GM12892 (cell line): ENCODE results near the gene GPATCH1.
"Not testable (repeated sequence)": the region's sequence is repeated elsewhere in the genome, so short reads cannot be mapped to it uniquely, and the experiment has no call there.

Experiments
- DNase-seq: peaks from one replicate; pipeline ENCODE4 v3.0.0; 2011; ENCODE audit not compliant: insufficient read length
- FAIRE-seq: peaks from 2 replicates; lab custom pipeline; 2011; peaks lifted over from hg19 to GRCh38; lab: Jason Lieb, UNC
- POLR2A ChIP-seq: IDR thresholded peaks from 2 replicates; pipeline ENCODE4 v1.6.1; 2011; ENCODE audit warnings: low read depth, low read length, control low read depth
- POLR2AphosphoS5 ChIP-seq: IDR thresholded peaks from 2 replicates; pipeline ENCODE4 v1.6.1; 2011; ENCODE audit warnings: low read depth, low read length, control low read depth
- TAF1 ChIP-seq: IDR thresholded peaks from 2 replicates; pipeline ENCODE4 v1.6.1; 2011; ENCODE audit warnings: low read depth, mild to moderate bottlenecking, control low read depth, low read length, borderline replicate concordance

The GPATCH1 gene

GRCh38 chr19:33096005-33096404, 15.0 kb downstream of the GPATCH1 start:
- no peak for FAIRE-seq
- no peak for DNase-seq
- no peak for TF ChIP-seq TAF1

DNA sequence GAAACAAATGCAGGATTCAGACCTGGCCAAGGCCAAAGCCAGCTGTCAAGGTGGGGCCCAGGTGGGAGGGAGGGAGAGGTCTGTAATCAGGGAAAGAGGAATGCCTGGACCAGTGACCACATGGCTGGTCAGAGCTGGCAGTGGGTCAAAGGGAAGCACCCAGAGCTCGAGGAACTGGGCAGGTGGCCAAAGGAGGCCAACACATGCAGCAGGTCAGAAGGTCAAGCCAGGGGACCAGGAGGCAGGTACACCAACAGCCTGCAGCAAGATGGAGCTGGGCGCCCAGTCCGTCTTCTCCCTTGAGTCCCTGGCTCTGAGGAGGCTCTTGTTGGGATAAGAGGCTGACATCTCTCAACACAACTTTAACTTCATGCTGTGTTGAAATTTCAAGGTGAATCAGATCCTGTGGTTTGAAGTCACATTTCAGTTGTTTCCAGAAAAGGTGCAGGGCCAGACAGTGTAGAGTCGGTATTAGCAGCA, 17.1 kb downstream of the GPATCH1 start:
- DNase-seq (no peak), FAIRE-seq (no peak)
- TF ChIP-seq POLR2AphosphoS5 (no peak), TAF1 (no peak), POLR2A (no peak)

GRCh38 chr19:33100894-33101644, 20.1 kb downstream of the GPATCH1 start:
- DNase-seq (no peak), FAIRE-seq (no peak)
- no peak for TF ChIP-seq POLR2AphosphoS5
- TF ChIP-seq POLR2A: no peak
- no peak for TF ChIP-seq TAF1

GRCh38 chr19:33102893-33103292, 21.9 kb downstream of the GPATCH1 start:
- no peak for FAIRE-seq
- TF ChIP-seq POLR2A (no peak), POLR2AphosphoS5 (no peak), TAF1 (no peak)
- no peak for DNase-seq

- DNase-seq (no peak), FAIRE-seq (no peak)
- no peak for TF ChIP-seq POLR2A
- TF ChIP-seq POLR2AphosphoS5: no peak
- no peak for TF ChIP-seq TAF1
Observed at GRCh38 chr19:33108161-33108560, 27.2 kb downstream of the GPATCH1 start.

- TF ChIP-seq TAF1: no peak
- DNase-seq (no peak), FAIRE-seq (no peak)
Observed at GRCh38 chr19:33110137-33110910, 29.3 kb downstream of the GPATCH1 start.

DNA sequence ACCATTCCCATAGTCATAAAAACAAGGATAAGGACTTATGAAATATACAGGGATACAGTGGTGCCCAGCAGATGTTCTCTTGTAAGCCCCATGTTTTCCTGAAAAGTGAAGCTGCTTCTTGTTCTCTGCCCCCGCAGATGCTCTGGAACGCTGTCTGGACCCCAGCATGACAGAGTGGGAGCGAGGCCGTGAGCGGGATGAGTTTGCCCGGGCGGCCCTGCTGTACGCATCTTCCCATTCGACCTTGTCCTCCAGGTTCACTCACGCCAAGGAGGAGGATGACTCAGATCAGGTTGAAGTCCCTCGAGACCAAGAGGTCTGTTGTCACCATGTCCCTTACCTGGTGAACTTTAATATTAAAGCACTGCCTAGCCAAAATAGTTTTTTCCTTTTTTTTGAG, 30.6 kb downstream of the GPATCH1 start:
- no peak for FAIRE-seq
- TF ChIP-seq POLR2AphosphoS5: no peak
- no peak for TF ChIP-seq TAF1
- TF ChIP-seq POLR2A: no peak
- no peak for DNase-seq

DNA sequence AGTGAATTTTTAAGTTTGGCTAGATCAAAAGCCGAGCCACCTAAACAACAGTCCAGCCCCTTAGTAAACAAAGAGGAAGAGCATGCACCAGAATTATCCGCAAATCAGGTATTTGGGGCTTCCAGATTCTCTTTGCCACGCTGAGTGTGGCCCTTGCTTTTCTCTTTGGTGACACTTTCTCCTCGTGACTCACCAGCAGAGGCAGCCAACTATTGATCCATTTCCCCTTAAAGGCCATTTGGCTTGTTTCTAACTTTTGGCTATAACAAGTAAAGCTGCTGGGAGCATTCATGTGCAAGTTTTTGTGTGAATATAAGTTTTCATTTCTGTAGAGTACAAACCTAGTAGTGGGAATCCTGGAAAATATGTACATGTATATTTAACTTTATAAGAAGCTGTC, 33.3 kb downstream of the GPATCH1 start:
- no peak for DNase-seq
- FAIRE-seq: no peak
- no peak for TF ChIP-seq TAF1
- TF ChIP-seq POLR2A: no peak
- no peak for TF ChIP-seq POLR2AphosphoS5

- FAIRE-seq: no peak
- TF ChIP-seq POLR2A (no peak), TAF1 (no peak), POLR2AphosphoS5 (no peak)
Observed at GRCh38 chr19:33117501-33117900, 36.5 kb downstream of the GPATCH1 start.

GRCh38 chr19:33118643-33119042, 37.7 kb downstream of the GPATCH1 start:
- FAIRE-seq: no peak
- TF ChIP-seq TAF1 (no peak), POLR2AphosphoS5 (no peak), POLR2A (no peak)
- DNase-seq: no peak

More at GRCh38 chr19:33117501-33117900, 36.5 kb downstream of the GPATCH1 start:
- DNase-seq: no peak

- DNase-seq: no peak
- no peak for FAIRE-seq
- no peak for TF ChIP-seq POLR2A
- TF ChIP-seq POLR2AphosphoS5: no peak
- TF ChIP-seq TAF1: no peak
Observed at GRCh38 chr19:33124207-33125098, 43.5 kb downstream of the GPATCH1 start.

DNA sequence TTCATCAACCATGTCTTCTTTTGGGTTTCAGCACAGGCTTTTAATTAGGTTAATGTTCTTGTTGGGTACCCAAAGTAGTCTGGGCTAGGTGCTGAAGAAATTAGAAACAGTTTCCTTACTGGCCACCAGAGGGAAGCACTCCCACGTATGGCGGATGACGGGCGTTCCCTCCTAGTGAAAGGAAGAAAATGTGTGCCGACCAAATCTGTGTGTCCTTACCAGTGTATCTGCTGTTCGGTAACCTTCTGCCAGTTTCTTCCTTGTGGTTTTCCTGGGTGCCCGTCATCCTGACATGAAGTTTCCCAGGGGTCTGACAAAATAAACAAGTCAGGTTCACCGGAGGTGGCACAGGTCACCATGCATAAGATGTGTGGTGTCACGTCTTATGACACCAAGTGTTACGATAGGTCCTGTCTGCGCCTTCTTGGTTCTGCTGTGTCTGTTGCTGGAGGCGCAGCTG, 45.0 kb downstream of the GPATCH1 start:
- FAIRE-seq (peak; percentile 33), DNase-seq (peak; percentile 56)
- no peak for TF ChIP-seq POLR2A
- no peak for TF ChIP-seq TAF1
- no peak for TF ChIP-seq POLR2AphosphoS5

DNA sequence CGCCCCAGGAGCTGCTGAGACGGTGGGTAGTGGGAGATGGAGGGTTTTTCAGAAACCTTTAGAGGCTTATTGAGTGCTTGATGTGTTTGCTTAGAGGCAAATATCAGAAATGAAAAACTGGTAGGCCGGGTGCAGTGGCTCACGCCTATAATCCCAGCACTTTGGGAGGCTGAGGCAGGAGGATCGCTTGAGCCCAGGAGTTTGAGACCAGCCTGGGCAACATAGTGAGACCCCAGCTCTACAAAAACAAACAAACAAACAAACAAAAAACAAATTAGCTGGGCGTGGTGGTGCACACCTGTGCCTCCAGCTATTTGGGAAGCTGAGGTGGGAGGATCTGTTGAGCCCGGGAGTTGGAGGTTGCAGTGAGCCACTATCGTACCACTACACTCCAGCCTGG, 45.7 kb downstream of the GPATCH1 start:
- not testable (repeated sequence) for DNase-seq, FAIRE-seq
